Mucosa of descending colon (tissue), 3 donors: Measurements from ENCODE around the gene CRYL1. TPM values are rescaled to one million over a fixed set of nuclear protein-coding genes. Genes with fewer than 3 reads are reported as not detected.
A peak's percentile ranks its signal among the peaks of the same experiment; 100 is the strongest.
"Not testable (repeated sequence)": the region's sequence is repeated elsewhere in the genome, so short reads cannot be mapped to it uniquely, and the experiment has no call there.

ENCODE experiments used
- ATAC-seq: fragments of 200-7000 bp; cut with Tn5 transposase; one replicate; pipeline ENCODE4 v1.9.1; 2020; ENCODE audit warnings: mild to moderate bottlenecking, moderate library complexity
- DNase-seq, 3 donors: peaks; one replicate each; pipeline ENCODE4 v3.0.0-alpha.2; 2020
- H3K36me3 ChIP-seq: fragments of 200-600 bp; one replicate; pipeline ENCODE4 v1.8.0; 2021; ENCODE audit warnings: low read depth, mild to moderate bottlenecking
- H3K4me1 ChIP-seq: fragments of 200-600 bp; one replicate; pipeline ENCODE4 v1.8.0; 2021; ENCODE audit warnings: low read depth, mild to moderate bottlenecking
- H3K4me3 ChIP-seq: fragments of 200-600 bp; one replicate; pipeline ENCODE4 v1.8.0; 2021; ENCODE audit warnings: mild to moderate bottlenecking
- H3K9me3 ChIP-seq: fragments of 200-600 bp; one replicate; pipeline ENCODE4 v1.8.0; 2021; ENCODE audit warnings: mild to moderate bottlenecking
- intact Hi-C, 2 donors: fragments of 100-400 bp; cut with DNase I in 1 of 2; cut with micrococcal nuclease in 1 of 2; formaldehyde crosslinking; loops; one replicate each; pipeline versions ENCODE4 v1.11.0 to v1.11.1; 2022; cut with DNase I, micrococcal nuclease
- total RNA-seq, 3 donors: library from RNA; stranded (reverse); fragmentation: NEBNext Ultra II Directional in 2 of 3; extraction: Animal tissue kit (Norgen Biotek cat#: 25700) in 2 of 3; gene quantifications; one replicate each; pipeline versions ENCODE4 v1.2.1 to v1.2.4, GENCODE V29; 2021 to 2023
- TF ChIP-seq, protein P1 (sequence below): fragments of 200-600 bp; IDR thresholded peaks from one replicate; pipeline ENCODE4 v1.8.0; 2022; ENCODE audit warnings: antibody characterized with exemption, mild to moderate bottlenecking
- donor health status: DM: no; HTN: no; CAD: no; lungs with moderate emphysema.
- donor health status: DM: no; HTN: no; CAD: no.
- donor health status: DM: no; HTN: yes; CAD: no.

CRYL1 gene
- total RNA-seq, 3 donors from 2014 or later, result 49.2 to 141 (median 106) TPM

DNA sequence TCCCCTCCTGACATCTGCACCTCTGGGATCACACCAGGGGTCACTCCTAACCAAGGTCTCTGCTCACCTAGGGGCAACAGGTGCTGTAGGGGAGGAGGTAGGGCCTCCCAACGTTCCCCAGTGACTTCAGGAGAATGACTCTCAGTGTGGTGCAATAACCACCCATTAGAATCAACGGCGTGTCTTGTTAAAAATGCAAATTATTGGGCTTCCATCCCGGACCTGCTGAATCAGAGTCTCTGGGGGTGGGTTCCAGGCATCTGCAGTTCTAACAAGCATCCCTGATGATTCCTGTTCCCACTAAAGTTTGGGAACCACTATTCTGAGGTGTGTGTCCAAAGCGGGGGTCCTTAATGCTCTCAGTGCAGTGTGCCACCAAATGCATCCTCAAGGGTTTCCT lies 84.6 kb downstream of the CRYL1 start:
- Histone ChIP-seq H3K9me3 (no peaks in the 10 kb centered on the region), H3K4me1 (peaks cover 16% of the 10 kb centered on the region), H3K4me3 (no peak overlapping the region), H3K36me3 (no peaks in the 10 kb centered on the region)
- intact Hi-C loops, result no loop called here
- DNase-seq, result no peak
- TF ChIP-seq, protein P1, sequence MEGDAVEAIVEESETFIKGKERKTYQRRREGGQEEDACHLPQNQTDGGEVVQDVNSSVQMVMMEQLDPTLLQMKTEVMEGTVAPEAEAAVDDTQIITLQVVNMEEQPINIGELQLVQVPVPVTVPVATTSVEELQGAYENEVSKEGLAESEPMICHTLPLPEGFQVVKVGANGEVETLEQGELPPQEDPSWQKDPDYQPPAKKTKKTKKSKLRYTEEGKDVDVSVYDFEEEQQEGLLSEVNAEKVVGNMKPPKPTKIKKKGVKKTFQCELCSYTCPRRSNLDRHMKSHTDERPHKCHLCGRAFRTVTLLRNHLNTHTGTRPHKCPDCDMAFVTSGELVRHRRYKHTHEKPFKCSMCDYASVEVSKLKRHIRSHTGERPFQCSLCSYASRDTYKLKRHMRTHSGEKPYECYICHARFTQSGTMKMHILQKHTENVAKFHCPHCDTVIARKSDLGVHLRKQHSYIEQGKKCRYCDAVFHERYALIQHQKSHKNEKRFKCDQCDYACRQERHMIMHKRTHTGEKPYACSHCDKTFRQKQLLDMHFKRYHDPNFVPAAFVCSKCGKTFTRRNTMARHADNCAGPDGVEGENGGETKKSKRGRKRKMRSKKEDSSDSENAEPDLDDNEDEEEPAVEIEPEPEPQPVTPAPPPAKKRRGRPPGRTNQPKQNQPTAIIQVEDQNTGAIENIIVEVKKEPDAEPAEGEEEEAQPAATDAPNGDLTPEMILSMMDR, result no peak
- ATAC-seq, result no peak

DNA sequence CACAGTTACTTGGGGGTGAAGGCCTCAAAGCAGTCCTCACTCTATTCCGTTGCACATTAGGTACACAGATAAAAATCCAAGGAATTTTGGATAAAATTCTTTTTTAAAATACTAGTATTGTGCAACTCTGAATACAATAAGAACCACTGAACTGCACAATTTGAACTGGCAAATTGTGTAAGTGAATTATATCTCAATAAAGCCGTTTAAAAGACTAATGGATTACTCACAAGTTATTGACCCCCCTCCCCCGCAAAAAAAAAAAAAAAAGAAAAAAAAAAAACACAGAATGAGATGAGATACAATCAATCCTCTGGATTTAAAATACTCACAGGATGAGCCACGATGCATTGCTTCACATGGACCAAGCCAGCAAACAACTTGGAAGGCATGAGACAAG lies 86.4 kb downstream of the CRYL1 start:
- intact Hi-C loops, result no loop called here
- Histone ChIP-seq H3K9me3 (no peaks in the 10 kb centered on the region), H3K4me3 (no peak overlapping the region), H3K36me3 (no peaks in the 10 kb centered on the region), H3K4me1 (peaks cover 16% of the 10 kb centered on the region)
- TF ChIP-seq, protein P1, result no peak
- ATAC-seq, result no peak
- no peak for DNase-seq

DNA sequence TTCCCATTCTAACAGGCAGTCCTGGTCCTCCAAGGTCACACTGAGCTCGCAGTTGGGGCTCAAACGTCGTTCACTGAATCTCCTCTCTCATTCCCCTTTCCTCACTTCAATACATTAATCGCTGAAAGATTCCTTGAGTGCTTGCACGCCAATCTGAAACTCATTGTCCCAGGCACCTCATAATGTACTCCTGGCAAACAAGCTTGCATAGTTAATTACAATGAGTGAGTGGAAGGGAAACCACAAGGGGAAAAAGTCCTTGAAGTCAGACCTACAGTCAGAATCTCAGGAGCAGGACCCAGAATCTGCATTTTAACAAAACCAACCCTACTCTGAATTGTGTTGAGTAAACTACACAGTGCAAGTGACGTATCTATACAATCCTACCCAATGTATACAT lies 86.9 kb downstream of the CRYL1 start:
- H3K4me1 ChIP-seq, result peaks cover 16% of the 10 kb centered on the region
- TF ChIP-seq, protein P1, result no peak
- ATAC-seq (no peak), DNase-seq (no peak)
- H3K4me3 ChIP-seq, result no peak overlapping the region
- intact Hi-C loops, result no loop called here
- no peaks in the 10 kb centered on the region for H3K9me3 ChIP-seq
- H3K36me3 ChIP-seq, result no peaks in the 10 kb centered on the region

DNA sequence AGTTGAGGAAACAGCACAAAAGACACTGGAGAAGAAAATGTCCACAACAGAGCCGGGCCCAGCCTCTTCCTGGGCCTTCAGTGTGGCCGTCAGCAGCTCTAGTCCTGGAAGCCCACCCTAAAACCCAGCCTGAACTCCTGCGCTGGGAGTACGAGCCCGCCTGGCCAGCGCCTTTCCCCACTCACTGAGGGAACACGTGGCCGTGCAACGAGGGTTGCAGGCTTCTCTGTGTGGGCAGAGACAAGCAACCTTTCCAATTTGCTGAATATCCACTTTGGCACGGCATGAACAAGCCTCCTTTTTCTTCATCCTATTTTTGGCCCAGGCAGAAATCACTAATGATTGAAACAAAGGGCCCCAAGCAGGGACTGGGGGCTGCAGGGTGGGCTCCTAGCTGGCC lies 89.2 kb downstream of the CRYL1 start:
- intact Hi-C loops, result no loop called here
- TF ChIP-seq, protein P1, result no peak
- no peak overlapping the region for H3K4me3 ChIP-seq
- peaks cover 1% of the 10 kb centered on the region for H3K4me1 ChIP-seq
- no peak for DNase-seq
- H3K36me3 ChIP-seq, result no peaks in the 10 kb centered on the region
- no peaks in the 10 kb centered on the region for H3K9me3 ChIP-seq
- no peak for ATAC-seq

DNA sequence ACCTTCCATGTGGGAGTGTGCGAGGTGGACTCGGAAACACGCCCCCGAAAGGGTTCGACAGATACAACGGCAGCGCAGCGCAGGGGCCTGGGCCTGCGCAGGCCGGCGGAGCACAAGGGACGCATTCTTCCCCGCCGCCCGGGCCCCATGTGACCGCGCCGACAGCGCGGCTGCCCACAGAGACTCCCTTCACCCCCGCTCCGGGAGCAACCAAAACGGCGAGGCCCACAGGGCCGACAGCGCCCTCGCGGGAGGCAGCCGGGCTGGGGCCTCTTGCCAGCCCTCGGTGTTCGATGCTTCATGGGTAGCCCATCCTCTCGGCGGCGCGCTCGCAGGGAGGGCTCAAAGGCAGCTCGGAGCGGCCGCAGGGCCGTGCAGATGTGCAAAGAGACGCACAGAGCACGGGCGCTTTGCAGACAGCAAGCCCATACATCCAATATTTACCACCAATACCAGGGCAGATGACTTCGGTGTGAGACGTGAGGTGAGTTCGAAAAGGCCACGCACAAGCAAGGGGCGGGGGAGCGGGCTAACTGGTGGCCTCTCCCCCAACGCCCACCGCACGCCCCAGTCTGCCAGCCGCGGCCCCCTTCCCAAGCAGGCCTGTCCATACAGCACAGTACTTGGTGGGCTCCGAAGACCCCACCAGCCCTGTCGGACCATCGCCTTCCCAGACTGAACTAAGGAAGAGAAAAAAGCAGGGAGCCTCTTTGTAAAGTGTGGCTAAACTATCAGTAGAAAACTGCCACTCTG lies 89.9 kb downstream of the CRYL1 start:
- ATAC-seq (no peak), DNase-seq (peak in 1 of 3 donors; percentile 36)
- Histone ChIP-seq H3K9me3 (no peaks in the 10 kb centered on the region), H3K36me3 (no peaks in the 10 kb centered on the region), H3K4me1 (no peaks in the 10 kb centered on the region), H3K4me3 (no peak overlapping the region)
- TF ChIP-seq, protein P1, result no peak
- intact Hi-C loops, result no loop called here

DNA sequence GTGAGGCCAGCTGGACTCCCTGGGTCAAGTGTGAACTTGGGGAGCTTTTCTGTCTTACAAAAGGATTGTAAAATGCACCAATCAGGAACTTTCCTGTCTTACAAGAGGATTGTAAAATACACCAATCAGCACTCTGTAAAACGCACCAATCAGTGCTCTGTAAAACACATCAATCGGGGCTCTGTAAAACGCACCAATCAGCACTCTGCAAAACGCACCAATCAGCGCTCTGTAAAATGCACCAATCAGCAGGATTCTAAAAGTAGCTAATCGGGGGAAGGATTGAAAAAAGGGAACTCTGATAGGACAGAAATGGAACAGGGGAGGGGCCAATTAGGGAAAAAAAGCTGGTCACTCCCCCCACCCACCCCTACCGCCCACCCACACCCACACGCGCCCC lies 91.4 kb downstream of the CRYL1 start:
- H3K4me3 ChIP-seq, intact Hi-C loops, ATAC-seq, DNase-seq, H3K4me1 ChIP-seq, H3K36me3 ChIP-seq, H3K9me3 ChIP-seq: not testable (repeated sequence)
